HepG2 (cell line): ENCODE measurements around the gene PHF19. TPM values are rescaled to one million over a fixed set of nuclear protein-coding genes. Genes with fewer than 3 reads are reported as not detected.
A peak's percentile ranks its signal among the peaks of the same experiment; 100 is the strongest.

Experiments used
- BRD4 ChIP-seq: sonication (generic); formaldehyde crosslinking; IDR thresholded peaks from 2 replicates; pipeline ENCODE4 v1.4.0; 2020; ENCODE audit warnings: missing genetic modification reagents
- FOXK2 ChIP-seq: fragments of 450-650 bp; IDR thresholded peaks from 2 replicates; pipeline ENCODE4 v1.6.1; 2016
- FOXM1 ChIP-seq: sonication (generic); formaldehyde crosslinking; IDR thresholded peaks from 2 replicates; pipeline ENCODE4 v1.5.0; 2020; ENCODE audit warnings: missing genetic modification reagents
- GLMP ChIP-seq: sonication (generic); formaldehyde crosslinking; IDR thresholded peaks from 2 replicates; pipeline ENCODE4 v1.9.0; 2021; ENCODE audit warnings: missing genetic modification reagents, mild to moderate bottlenecking, borderline replicate concordance
- HDAC1 ChIP-seq: sonication (generic); formaldehyde crosslinking; IDR thresholded peaks from 2 replicates; pipeline ENCODE4 v1.5.1; 2020; ENCODE audit warnings: mild to moderate bottlenecking, missing genetic modification reagents
- HNRNPL ChIP-seq: fragments of 200-400 bp; formaldehyde crosslinking; IDR thresholded peaks from 2 replicates; pipeline ENCODE4 v1.6.1; 2017; ENCODE audit warnings: mild to moderate bottlenecking, low read depth, low read length
- KMT2B ChIP-seq: IDR thresholded peaks from 2 replicates; pipeline ENCODE4 v1.6.1; 2016; ENCODE audit warnings: missing genetic modification reagents, missing compliant biosample characterization
- MAF1 ChIP-seq: sonication (generic); formaldehyde crosslinking; IDR thresholded peaks from 2 replicates; pipeline ENCODE4 v1.5.0; 2020; ENCODE audit warnings: missing genetic modification reagents, borderline replicate concordance
- PHF8 ChIP-seq: sonication (generic); formaldehyde crosslinking; IDR thresholded peaks from 2 replicates; pipeline ENCODE4 v1.5.0; 2020; ENCODE audit warnings: missing genetic modification reagents
- SIX4 ChIP-seq: sonication (generic); formaldehyde crosslinking; IDR thresholded peaks from 2 replicates; pipeline ENCODE4 v1.4.0; 2020; ENCODE audit warnings: missing genetic modification reagents
- SP5 ChIP-seq: IDR thresholded peaks from 2 replicates; pipeline ENCODE4 v1.6.1; 2016; ENCODE audit warnings: low read depth, borderline replicate concordance
- STAG1 ChIP-seq: sonication (generic); formaldehyde crosslinking; IDR thresholded peaks from 2 replicates; pipeline ENCODE4 v1.4.0; 2020; ENCODE audit warnings: missing genetic modification reagents
- TAF15 ChIP-seq: fragments of 200-400 bp; formaldehyde crosslinking; IDR thresholded peaks from one replicate; pipeline ENCODE4 v1.6.1; 2018; ENCODE audit warnings: mild to moderate bottlenecking, low read depth, low read length; ENCODE audit not compliant: poor library complexity, severe bottlenecking
- ZFX ChIP-seq: sonication (generic); formaldehyde crosslinking; IDR thresholded peaks from 2 replicates; pipeline ENCODE4 v1.4.0; 2020; ENCODE audit warnings: mild to moderate bottlenecking, low read depth, missing genetic modification reagents, moderate library complexity
- ZKSCAN1 ChIP-seq: fragments of 150-350 bp; IDR thresholded peaks from 2 replicates; pipeline ENCODE4 v1.6.1; 2014; ENCODE audit warnings: low read length
- ZNF34 ChIP-seq: sonication (generic); formaldehyde crosslinking; IDR thresholded peaks from 2 replicates; pipeline ENCODE4 v1.4.0; 2020; ENCODE audit warnings: mild to moderate bottlenecking, missing genetic modification reagents, borderline replicate concordance
- ZNF382 ChIP-seq: sonication (generic); formaldehyde crosslinking; IDR thresholded peaks from 2 replicates; pipeline ENCODE4 v1.5.0; 2020; ENCODE audit warnings: missing genetic modification reagents, mild to moderate bottlenecking, borderline replicate concordance
- ZNF430 ChIP-seq: sonication (generic); formaldehyde crosslinking; IDR thresholded peaks from 2 replicates; pipeline ENCODE4 v1.9.0; 2021; ENCODE audit warnings: mild to moderate bottlenecking, missing genetic modification reagents
- ZNF496 ChIP-seq: sonication (generic); formaldehyde crosslinking; IDR thresholded peaks from 2 replicates; pipeline ENCODE4 v1.8.1; 2023; ENCODE audit warnings: mild to moderate bottlenecking, moderate library complexity, missing genetic modification reagents; ENCODE audit not compliant: insufficient replicate concordance
- ZNF546 ChIP-seq: sonication (generic); formaldehyde crosslinking; conservative IDR thresholded peaks from 2 replicates; pipeline ENCODE4 v1.8.1; 2023; ENCODE audit warnings: mild to moderate bottlenecking, missing genetic modification reagents
- ZNF547 ChIP-seq: sonication (generic); formaldehyde crosslinking; IDR thresholded peaks from 2 replicates; pipeline ENCODE4 v1.5.1; 2020; ENCODE audit warnings: mild to moderate bottlenecking, missing genetic modification reagents
- ZNF768 ChIP-seq: sonication (generic); formaldehyde crosslinking; IDR thresholded peaks from 2 replicates; pipeline ENCODE4 v1.4.0; 2020; ENCODE audit warnings: missing genetic modification reagents
- ZXDC ChIP-seq: sonication (generic); formaldehyde crosslinking; IDR thresholded peaks from 2 replicates; pipeline ENCODE4 v1.5.0; 2020; ENCODE audit warnings: mild to moderate bottlenecking, missing genetic modification reagents
- polyA plus RNA-seq, 8 experiments: library from polyadenylated mRNA; depleted of rRNA in 3 of 8; stranded (reverse) in 7 of 8; unstranded in 1 of 8; fragments of >200 nt; fragmentation: Illumina TruSeq in 4 of 8; extraction: Trizol in 4 of 8; gene quantifications; 2 replicates each; pipeline versions ENCODE4 v1.2.1 to v1.2.3, GENCODE V29; 2011 to 2016; ENCODE audit warnings: low read depth in 4 of 8, missing spikeins in 1 of 8, mixed read lengths in 1 of 8; ENCODE audit not compliant: insufficient read depth in 1 of 8
- total RNA-seq, 5 experiments: library from RNA; depleted of rRNA; stranded (reverse); fragments of >200 nt; fragmentation: Illumina TruSeq; extraction: Trizol; gene quantifications; 2 replicates each; pipeline ENCODE4 v1.2.3, GENCODE V29; 2016; ENCODE audit warnings: low read depth in 1 of 5
- TF ChIP-seq, protein P1 (sequence below): sonication (generic); formaldehyde crosslinking; IDR thresholded peaks from 2 replicates; pipeline ENCODE4 v1.8.0; 2022; ENCODE audit warnings: missing genetic modification reagents, mild to moderate bottlenecking, moderate library complexity, borderline replicate concordance

Gene PHF19
- total and polyA plus RNA-seq, 2 of the 13 experiments (the other 11 are each of a cell fraction or from before 2014, with no cell fraction given), result 29.7 to 41.3 TPM

- TF ChIP-seq ZXDC (CRISPR knock-in tag), result peak; percentile 81
- no peak for TF ChIP-seq FOXK2
- TF ChIP-seq FOXM1 (CRISPR knock-in tag), result peak; percentile 74; the same call in 1 of the 2 replicates
- TF ChIP-seq ZNF430 (CRISPR knock-in tag), result no peak
- TF ChIP-seq KMT2B (CRISPR knock-in tag), result peak; percentile 41; the same call in 1 of the 2 replicates
- peak; percentile 78 for TF ChIP-seq ZFX (CRISPR knock-in tag)
- no peak for TF ChIP-seq SP5 (CRISPR knock-in tag)
- no peak for TF ChIP-seq HNRNPL
- TF ChIP-seq ZNF496, result no peak
- no peak for TF ChIP-seq ZNF382 (CRISPR knock-in tag)
- TF ChIP-seq GLMP, result 0 out of 2 replicates have a peak, but pooled peaks have one; percentile 37
- no peak for TF ChIP-seq ZKSCAN1
- no peak for TF ChIP-seq ZNF34
- TF ChIP-seq ZNF546 (CRISPR knock-in tag), result no peak
- TF ChIP-seq PHF8 (CRISPR knock-in tag), result peak; percentile 75
- TF ChIP-seq HDAC1 (CRISPR knock-in tag), result no peak
- TF ChIP-seq ZNF547 (CRISPR knock-in tag), result no peak
- TF ChIP-seq, protein P1, sequence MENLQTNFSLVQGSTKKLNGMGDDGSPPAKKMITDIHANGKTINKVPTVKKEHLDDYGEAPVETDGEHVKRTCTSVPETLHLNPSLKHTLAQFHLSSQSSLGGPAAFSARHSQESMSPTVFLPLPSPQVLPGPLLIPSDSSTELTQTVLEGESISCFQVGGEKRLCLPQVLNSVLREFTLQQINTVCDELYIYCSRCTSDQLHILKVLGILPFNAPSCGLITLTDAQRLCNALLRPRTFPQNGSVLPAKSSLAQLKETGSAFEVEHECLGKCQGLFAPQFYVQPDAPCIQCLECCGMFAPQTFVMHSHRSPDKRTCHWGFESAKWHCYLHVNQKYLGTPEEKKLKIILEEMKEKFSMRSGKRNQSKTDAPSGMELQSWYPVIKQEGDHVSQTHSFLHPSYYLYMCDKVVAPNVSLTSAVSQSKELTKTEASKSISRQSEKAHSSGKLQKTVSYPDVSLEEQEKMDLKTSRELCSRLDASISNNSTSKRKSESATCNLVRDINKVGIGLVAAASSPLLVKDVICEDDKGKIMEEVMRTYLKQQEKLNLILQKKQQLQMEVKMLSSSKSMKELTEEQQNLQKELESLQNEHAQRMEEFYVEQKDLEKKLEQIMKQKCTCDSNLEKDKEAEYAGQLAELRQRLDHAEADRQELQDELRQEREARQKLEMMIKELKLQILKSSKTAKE (CRISPR knock-in tag), result peak; percentile 56; the same call in 1 of the 2 replicates
- TF ChIP-seq ZNF768, result peak; percentile 92
- no peak for TF ChIP-seq SIX4 (CRISPR knock-in tag)
- peak; percentile 48 for TF ChIP-seq STAG1 (CRISPR knock-in tag)
- no peak for TF ChIP-seq TAF15
- peak; percentile 64; the same call in 1 of the 2 replicates for TF ChIP-seq BRD4 (CRISPR knock-in tag)
- TF ChIP-seq MAF1 (CRISPR knock-in tag), result no peak
Observed at GRCh38 chr9:120877276-120878034, 467 bp upstream of the PHF19 start (continued).
